Fibroblast of mammary gland (primary cell): Measurements from ENCODE around the gene MSI1.

ENCODE experiments used
- DNase-seq: peaks from one replicate; pipeline ENCODE4 v3.0.0-alpha.2; 2010; ENCODE audit warnings: low read depth
- H3K4me3 ChIP-seq: 2 replicates; pipeline ENCODE4 v1.5.1; 2011; ENCODE audit warnings: low read depth, mild to moderate bottlenecking, low read length, moderate library complexity; ENCODE audit not compliant: control insufficient read depth
- CTCF ChIP-seq: conservative IDR thresholded peaks from 2 replicates; pipeline ENCODE4 v1.5.1; 2011; ENCODE audit warnings: low read depth, low read length, inconsistent platforms; ENCODE audit not compliant: control insufficient read depth, insufficient read depth

The MSI1 gene

DNA sequence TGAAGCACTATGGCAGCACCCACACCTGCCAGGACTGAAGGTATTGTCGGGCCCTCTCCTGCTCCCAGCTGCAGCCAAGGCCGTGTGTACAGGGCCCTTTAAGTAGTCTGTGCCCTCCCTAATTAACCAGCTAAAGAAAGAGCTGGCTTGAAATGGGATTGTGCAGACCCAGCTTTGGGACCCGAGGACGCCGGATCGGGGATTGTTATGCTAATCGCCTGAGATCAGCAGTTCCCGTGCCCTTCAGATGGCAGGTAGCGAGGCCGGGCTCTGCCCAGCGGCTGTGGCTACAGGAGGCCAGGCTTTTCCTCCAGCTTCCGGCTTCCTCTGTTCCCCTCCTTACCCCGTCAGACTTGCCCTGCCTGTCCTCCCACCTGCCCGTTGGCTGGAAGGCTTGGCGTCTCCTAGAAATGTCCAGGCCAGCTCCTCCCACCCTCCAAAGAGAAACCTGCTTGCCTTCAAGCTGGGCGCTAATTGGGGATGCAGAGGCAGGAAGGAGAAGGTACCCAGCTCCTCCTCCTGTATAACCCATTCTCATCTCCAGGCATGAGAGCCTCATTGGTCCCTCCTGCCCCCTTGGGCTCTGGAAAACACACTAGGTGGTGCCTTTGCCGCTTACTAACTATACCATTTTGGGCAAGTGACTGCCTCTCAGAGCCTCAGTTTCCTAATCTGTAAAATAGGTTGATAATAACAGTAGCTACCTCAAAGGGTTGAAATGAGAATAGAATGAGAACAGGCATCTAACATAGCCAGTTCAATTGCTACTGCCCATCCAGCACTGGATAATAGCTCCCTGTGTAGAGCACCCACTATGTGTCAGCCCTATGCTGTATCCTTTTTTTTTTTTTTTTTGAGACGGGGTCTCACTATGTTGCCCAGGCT, 25.8 kb upstream of the MSI1 start:
- DNase-seq = no peak
- no peak for TF ChIP-seq CTCF
- H3K4me3 ChIP-seq = no peak overlapping the region

- no peak for DNase-seq
- no peak overlapping the region for H3K4me3 ChIP-seq
- no peak for TF ChIP-seq CTCF
Measured at GRCh38 chr12:120390540-120391120, 21.7 kb upstream of the MSI1 start.

- DNase-seq = no peak
- TF ChIP-seq CTCF = no peak
- H3K4me3 ChIP-seq = no peak overlapping the region
Measured at GRCh38 chr12:120388691-120389481, 19.9 kb upstream of the MSI1 start.

DNA sequence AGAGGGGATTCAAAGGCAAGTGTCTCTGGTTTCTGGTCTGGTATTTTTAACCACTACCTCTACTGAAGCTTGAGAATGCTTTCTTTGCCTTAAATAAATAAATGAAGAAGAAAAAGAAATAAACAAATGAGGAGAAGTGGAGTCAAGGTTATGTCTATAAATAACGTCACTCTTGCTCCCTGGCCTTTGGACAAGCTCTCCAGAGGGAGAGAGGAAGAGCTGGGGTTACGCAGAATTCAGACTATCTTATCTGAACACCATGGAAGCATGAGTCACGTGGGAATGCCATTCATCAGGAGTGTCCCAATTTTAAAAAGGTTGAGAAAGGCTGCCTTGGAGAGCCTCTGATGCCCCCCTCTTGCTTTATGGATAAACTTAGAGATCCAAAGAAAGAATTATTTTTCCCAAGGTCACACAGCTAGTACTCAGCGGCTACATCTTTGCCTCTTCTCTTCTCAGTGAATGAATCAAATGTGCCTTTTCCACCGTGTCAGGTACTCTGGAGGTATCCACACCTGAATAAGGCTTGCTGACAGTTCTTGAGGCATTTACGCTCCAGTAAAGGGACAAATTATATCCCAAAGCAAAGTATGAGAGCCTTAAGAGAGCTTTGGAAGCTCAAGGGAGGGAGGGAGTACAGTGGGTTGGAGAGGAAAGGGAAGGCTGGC, 12.9 kb upstream of the MSI1 start:
- no peak overlapping the region for H3K4me3 ChIP-seq
- TF ChIP-seq CTCF = no peak
- peak; percentile 16 for DNase-seq

- no peak overlapping the region for H3K4me3 ChIP-seq
- no peak for TF ChIP-seq CTCF
- DNase-seq = no peak
Measured at GRCh38 chr12:120378036-120378435, 9.1 kb upstream of the MSI1 start.

- DNase-seq = no peak
- H3K4me3 ChIP-seq = no peak overlapping the region
- TF ChIP-seq CTCF = no peak
Measured at GRCh38 chr12:120377611-120378010, 8.6 kb upstream of the MSI1 start.
